ENCODE measurements around the gene PABPC3. TPM values are rescaled to one million over a fixed set of nuclear protein-coding genes. Genes with fewer than 3 reads are reported as not detected.

The PABPC3 gene
- total and polyA plus RNA-seq, 2 of the 13 experiments (the other 11 are each of a cell fraction or from before 2014, with no cell fraction given), result 0.04 to 0.09 TPM

DNA sequence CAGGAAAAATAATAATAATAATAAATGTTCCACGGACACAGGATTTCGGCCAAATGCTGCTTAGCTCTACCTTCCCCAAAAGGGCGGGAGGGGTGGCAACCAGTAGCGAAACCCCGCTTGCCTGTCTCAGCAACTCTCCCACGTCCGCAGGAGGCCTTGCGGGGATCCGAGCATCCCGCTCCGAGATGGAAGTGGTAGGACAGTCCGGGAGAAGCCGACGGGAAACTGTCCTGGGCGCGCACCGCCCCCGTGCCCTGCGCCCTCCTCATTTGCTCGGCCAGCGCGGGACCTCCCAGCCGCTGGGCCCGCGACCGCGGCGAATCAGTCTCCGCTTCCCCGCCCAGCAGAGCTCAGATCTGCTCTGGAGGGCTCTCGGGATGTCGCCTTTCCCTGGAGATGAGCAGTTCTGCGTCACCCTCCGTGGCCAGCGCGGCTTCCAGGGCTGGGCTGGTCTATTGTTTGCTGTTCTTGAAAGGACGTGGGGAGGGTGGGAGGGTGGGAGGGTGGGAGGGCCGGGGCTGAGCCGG, 48.9 kb upstream of the PABPC3 start (continued):
- TF ChIP-seq, protein P1, sequence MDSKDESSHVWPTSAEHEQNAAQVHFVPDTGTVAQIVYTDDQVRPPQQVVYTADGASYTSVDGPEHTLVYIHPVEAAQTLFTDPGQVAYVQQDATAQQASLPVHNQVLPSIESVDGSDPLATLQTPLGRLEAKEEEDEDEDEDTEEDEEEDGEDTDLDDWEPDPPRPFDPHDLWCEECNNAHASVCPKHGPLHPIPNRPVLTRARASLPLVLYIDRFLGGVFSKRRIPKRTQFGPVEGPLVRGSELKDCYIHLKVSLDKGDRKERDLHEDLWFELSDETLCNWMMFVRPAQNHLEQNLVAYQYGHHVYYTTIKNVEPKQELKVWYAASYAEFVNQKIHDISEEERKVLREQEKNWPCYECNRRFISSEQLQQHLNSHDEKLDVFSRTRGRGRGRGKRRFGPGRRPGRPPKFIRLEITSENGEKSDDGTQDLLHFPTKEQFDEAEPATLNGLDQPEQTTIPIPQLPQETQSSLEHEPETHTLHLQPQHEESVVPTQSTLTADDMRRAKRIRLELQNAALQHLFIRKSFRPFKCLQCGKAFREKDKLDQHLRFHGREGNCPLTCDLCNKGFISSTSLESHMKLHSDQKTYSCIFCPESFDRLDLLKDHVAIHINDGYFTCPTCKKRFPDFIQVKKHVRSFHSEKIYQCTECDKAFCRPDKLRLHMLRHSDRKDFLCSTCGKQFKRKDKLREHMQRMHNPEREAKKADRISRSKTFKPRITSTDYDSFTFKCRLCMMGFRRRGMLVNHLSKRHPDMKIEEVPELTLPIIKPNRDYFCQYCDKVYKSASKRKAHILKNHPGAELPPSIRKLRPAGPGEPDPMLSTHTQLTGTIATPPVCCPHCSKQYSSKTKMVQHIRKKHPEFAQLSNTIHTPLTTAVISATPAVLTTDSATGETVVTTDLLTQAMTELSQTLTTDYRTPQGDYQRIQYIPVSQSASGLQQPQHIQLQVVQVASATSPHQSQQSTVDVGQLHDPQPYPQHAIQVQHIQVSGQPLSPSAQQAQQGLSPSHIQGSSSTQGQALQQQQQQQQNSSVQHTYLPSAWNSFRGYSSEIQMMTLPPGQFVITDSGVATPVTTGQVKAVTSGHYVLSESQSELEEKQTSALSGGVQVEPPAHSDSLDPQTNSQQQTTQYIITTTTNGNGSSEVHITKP (CRISPR knock-in tag; IDR thresholded peaks at IDR 0.05; ENCODE audit: low read depth), result no peak
- no peak for TF ChIP-seq NBN (conservative IDR thresholded peaks at IDR 0.05)

DNA sequence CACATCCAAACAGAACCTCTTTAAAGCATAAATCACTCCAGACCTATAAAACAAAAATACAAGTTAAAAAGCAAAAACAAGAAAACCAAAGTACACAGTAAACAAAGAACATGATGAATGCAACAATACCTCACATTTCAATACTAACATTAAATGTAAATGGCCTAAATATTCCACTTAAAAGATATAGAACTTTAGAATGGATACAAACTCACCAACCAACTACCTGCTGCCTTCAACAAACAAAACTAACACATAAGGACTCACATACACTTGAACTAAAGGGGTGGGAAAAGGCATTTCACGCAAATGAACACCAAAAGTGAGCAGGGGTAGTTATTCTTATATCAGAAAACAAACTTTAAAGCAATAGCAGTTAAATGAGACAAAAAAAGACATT, 44.9 kb upstream of the PABPC3 start:
- ATAC-seq (no peak), FAIRE-seq (no peak), DNase-seq (ENCODE audit: low spot score) (no peak)
- Histone ChIP-seq H3K4me3 (replicated peaks in 1 of 3; ENCODE audit: insufficient read depth in 1 of 3, low read depth in 2 of 3, low read length in 3 of 3) (no peak overlapping the region), H3K79me2 (ENCODE audit: insufficient read depth, low read length) (no peaks in the 10 kb centered on the region), H3K36me3 (replicated peaks in 1 of 2; ENCODE audit: control insufficient read depth in 1 of 2, insufficient read depth in 2 of 2, low read length in 2 of 2) (no peaks in the 10 kb centered on the region), H3K9me3 (ENCODE audit: low read length) (no peaks in the 10 kb centered on the region), H4K20me1 (ENCODE audit: insufficient read depth, low read length) (no peaks in the 10 kb centered on the region), H3K4me1 (ENCODE audit: insufficient read depth, low read length) (no peaks in the 10 kb centered on the region), H3K9ac (ENCODE audit: insufficient read depth, low read depth, low read length) (no peak overlapping the region), H3K27me3 (ENCODE audit: control insufficient read depth in 1 of 2, insufficient read depth in 2 of 2, low read length in 2 of 2) (peaks cover 2 to 27% of the 10 kb centered on the region in 2 experiments; a peak in 3 of 5 replicates), H2AFZ (ENCODE audit: low read length) (no peak overlapping the region), H3K27ac (ENCODE audit: extremely low read length, insufficient read depth, low read length) (no peak overlapping the region), H3K4me2 (ENCODE audit: low read depth, low read length) (no peak overlapping the region)
- WGBS (ENCODE audit: low lambda C conversion rate), result 0% methylated on average over 1 of the region's 1 CpG
- POLR2A ChIA-PET, result no interaction called here
- CTCF ChIA-PET (ENCODE audit: low intra/inter-chr PET ratio, low total read pairs), result no interaction called here
- intact Hi-C loops (cut with micrococcal nuclease; ENCODE audit: unreplicated experiment), result no loop called here
- no TSS peak for BruUV-seq (replicated peaks)
- in situ Hi-C loops (cut with HindIII; ENCODE audit: extremely low pct_ligation_motif_present, low pct_unique_long_range_greater_than_20kb), result no loop called here
- TF ChIP-seq, protein P2, sequence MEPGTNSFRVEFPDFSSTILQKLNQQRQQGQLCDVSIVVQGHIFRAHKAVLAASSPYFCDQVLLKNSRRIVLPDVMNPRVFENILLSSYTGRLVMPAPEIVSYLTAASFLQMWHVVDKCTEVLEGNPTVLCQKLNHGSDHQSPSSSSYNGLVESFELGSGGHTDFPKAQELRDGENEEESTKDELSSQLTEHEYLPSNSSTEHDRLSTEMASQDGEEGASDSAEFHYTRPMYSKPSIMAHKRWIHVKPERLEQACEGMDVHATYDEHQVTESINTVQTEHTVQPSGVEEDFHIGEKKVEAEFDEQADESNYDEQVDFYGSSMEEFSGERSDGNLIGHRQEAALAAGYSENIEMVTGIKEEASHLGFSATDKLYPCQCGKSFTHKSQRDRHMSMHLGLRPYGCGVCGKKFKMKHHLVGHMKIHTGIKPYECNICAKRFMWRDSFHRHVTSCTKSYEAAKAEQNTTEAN (CRISPR knock-in tag; conservative IDR thresholded peaks at IDR 0.05), result no peak
- TF ChIP-seq, protein P3, sequence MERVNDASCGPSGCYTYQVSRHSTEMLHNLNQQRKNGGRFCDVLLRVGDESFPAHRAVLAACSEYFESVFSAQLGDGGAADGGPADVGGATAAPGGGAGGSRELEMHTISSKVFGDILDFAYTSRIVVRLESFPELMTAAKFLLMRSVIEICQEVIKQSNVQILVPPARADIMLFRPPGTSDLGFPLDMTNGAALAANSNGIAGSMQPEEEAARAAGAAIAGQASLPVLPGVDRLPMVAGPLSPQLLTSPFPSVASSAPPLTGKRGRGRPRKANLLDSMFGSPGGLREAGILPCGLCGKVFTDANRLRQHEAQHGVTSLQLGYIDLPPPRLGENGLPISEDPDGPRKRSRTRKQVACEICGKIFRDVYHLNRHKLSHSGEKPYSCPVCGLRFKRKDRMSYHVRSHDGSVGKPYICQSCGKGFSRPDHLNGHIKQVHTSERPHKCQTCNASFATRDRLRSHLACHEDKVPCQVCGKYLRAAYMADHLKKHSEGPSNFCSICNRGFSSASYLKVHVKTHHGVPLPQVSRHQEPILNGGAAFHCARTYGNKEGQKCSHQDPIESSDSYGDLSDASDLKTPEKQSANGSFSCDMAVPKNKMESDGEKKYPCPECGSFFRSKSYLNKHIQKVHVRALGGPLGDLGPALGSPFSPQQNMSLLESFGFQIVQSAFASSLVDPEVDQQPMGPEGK (CRISPR knock-in tag; IDR thresholded peaks at IDR 0.05), result no peak
- TF ChIP-seq TBL1XR1 (IDR thresholded peaks at IDR 0.05; ENCODE audit: borderline replicate concordance, low read length, partially characterized antibody) (no peak), ZNF678 (CRISPR knock-in tag; IDR thresholded peaks at IDR 0.05) (no peak), ZKSCAN5 (CRISPR knock-in tag; IDR thresholded peaks at IDR 0.05) (no peak), SALL1 (CRISPR knock-in tag; IDR thresholded peaks at IDR 0.05) (no peak), FOXA1 (IDR thresholded peaks at IDR 0.05) (no peak), FOXA1 (CRISPR knock-in tag; IDR thresholded peaks at IDR 0.05) (no peak), ZNF652 (CRISPR knock-in tag; IDR thresholded peaks at IDR 0.05; ENCODE audit: borderline replicate concordance, low read depth) (no peak), ZNF629 (CRISPR knock-in tag; conservative IDR thresholded peaks at IDR 0.05) (no peak), ZNF569 (CRISPR knock-in tag; IDR thresholded peaks at IDR 0.05; ENCODE audit: borderline replicate concordance) (no peak), ZFAT (CRISPR knock-in tag; conservative IDR thresholded peaks at IDR 0.05) (no peak), ESRRA (CRISPR knock-in tag; IDR thresholded peaks at IDR 0.05; ENCODE audit: low read depth) (no peak), TBX3 (IDR thresholded peaks at IDR 0.05; ENCODE audit: borderline replicate concordance) (no peak), ZKSCAN1 (IDR thresholded peaks at IDR 0.05; ENCODE audit: low read length) (no peak)
- TF ChIP-seq, protein P4, sequence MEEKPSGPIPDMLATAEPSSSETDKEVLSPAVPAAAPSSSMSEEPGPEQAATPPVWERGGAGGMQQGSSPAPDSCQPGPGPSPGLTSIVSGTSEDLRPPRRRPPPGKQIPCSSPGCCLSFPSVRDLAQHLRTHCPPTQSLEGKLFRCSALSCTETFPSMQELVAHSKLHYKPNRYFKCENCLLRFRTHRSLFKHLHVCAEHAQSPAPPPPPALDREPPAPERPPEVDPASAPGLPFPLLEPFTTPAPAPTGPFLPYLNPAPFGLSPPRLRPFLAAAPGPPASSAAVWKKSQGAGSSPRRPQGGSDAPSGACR (CRISPR knock-in tag; IDR thresholded peaks at IDR 0.05), result no peak
